NCI-H524 (cell line): ENCODE results near the gene PTPRR.

Source experiments
- DNase-seq, 2 experiments: peaks; one replicate each; lab custom pipeline; 2025; lab: John Stamatoyannopoulos, UW

PTPRR gene

GRCh38 chr12:70692681-70693288, 227.8 kb downstream of the PTPRR start:
- peak; percentile 2 to 21 for DNase-seq

GRCh38 chr12:70691018-70691672, 229.4 kb downstream of the PTPRR start:
- DNase-seq = no peak

- DNase-seq = no peak
Measured at GRCh38 chr12:70686907-70687306, 233.6 kb downstream of the PTPRR start.

GRCh38 chr12:70686299-70686698, 234.2 kb downstream of the PTPRR start:
- DNase-seq = no peak

- no peak for DNase-seq
Measured at GRCh38 chr12:70683976-70684375, 236.6 kb downstream of the PTPRR start.

- no peak for DNase-seq
Measured at GRCh38 chr12:70671698-70672097, 248.8 kb downstream of the PTPRR start.

- DNase-seq = no peak
Measured at GRCh38 chr12:70670948-70671347, 249.6 kb downstream of the PTPRR start.

- DNase-seq = no peak
Measured at GRCh38 chr12:70667253-70667652, 253.3 kb downstream of the PTPRR start.

GRCh38 chr12:70666364-70666763, 254.2 kb downstream of the PTPRR start:
- no peak for DNase-seq

GRCh38 chr12:70664465-70664881, 256.1 kb downstream of the PTPRR start:
- no peak for DNase-seq

GRCh38 chr12:70663838-70664237, 256.7 kb downstream of the PTPRR start:
- no peak for DNase-seq

GRCh38 chr12:70661466-70662161, 258.9 kb downstream of the PTPRR start:
- no peak for DNase-seq

GRCh38 chr12:70660620-70661219, 259.8 kb downstream of the PTPRR start:
- no peak for DNase-seq

- no peak for DNase-seq
Measured at GRCh38 chr12:70660002-70660604, 260.4 kb downstream of the PTPRR start.

- no peak for DNase-seq
Measured at GRCh38 chr12:70659077-70659606, 261.4 kb downstream of the PTPRR start.

GRCh38 chr12:70657616-70658286, 262.8 kb downstream of the PTPRR start:
- no peak for DNase-seq

- DNase-seq = no peak
Measured at GRCh38 chr12:70652451-70652850, 268.1 kb downstream of the PTPRR start.

- no peak for DNase-seq
Measured at GRCh38 chr12:70648831-70649230, 271.7 kb downstream of the PTPRR start.

- DNase-seq = no peak
Measured at GRCh38 chr12:70648191-70648590, 272.3 kb downstream of the PTPRR start.

- no peak for DNase-seq
Measured at GRCh38 chr12:70646850-70647249, 273.7 kb downstream of the PTPRR start.

- no peak for DNase-seq
Measured at GRCh38 chr12:70645494-70646317, 274.8 kb downstream of the PTPRR start.
